PC-3 (cell line): ENCODE results near the gene BLCAP.

ENCODE experiments used
- CTCF ChIP-seq: fragments of 300-600 bp; sonication (generic); conservative IDR thresholded peaks from 2 replicates; pipeline ENCODE4 v1.5.1; 2017; ENCODE audit warnings: antibody characterized with exemption, low read depth, mild to moderate bottlenecking, low read length
- EZH2phosphoT487 ChIP-seq: fragments of 300-600 bp; sonication (generic); IDR thresholded peaks from 2 replicates; pipeline ENCODE4 v1.6.1; 2018; ENCODE audit warnings: mild to moderate bottlenecking, antibody characterized with exemption, low read length, borderline replicate concordance

DNA sequence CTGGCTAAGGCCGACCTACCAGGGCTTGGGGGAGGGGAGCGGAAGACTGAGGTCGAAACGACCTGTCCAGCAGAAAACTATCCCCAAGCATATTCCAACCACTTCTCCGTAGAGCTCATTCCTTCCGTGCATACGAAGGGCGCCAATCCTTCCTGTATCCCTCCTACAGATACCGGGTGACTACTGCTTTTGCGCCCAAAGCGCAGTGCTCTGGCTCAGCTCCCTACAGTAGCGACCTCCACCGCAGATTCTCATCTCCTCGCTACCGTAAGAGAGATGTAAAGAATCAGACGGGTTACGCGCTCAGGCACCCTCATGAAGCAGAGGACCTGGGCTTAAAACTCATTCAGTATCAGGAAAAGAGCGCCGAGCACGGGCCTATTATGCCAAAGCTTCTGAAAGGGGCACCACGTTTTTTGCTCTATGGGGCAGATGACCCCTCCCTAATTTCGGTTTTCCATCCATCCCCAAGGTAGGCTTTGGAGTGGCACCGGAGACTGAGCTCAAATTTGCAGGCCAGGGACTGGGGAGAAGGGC, 7.2 kb downstream of the BLCAP start:
- no peak for TF ChIP-seq EZH2phosphoT487
- TF ChIP-seq CTCF: no peak
